Erythroblast (primary cell): ENCODE data around the gene COL5A1.

Experiments
- DNase-seq, 2 experiments: peaks; one replicate each; lab custom pipeline; 2025; lab: John Stamatoyannopoulos, UW
- GATA1 ChIP-seq: IDR thresholded peaks from 2 replicates; pipeline ENCODE4 v1.6.1; 2011; ENCODE audit warnings: low read depth, mild to moderate bottlenecking, control low read depth, low read length, moderate library complexity
- POLR2A ChIP-seq: IDR thresholded peaks from 2 replicates; pipeline ENCODE4 v1.6.1; 2011; ENCODE audit warnings: mild to moderate bottlenecking, low read length

Gene COL5A1

DNA sequence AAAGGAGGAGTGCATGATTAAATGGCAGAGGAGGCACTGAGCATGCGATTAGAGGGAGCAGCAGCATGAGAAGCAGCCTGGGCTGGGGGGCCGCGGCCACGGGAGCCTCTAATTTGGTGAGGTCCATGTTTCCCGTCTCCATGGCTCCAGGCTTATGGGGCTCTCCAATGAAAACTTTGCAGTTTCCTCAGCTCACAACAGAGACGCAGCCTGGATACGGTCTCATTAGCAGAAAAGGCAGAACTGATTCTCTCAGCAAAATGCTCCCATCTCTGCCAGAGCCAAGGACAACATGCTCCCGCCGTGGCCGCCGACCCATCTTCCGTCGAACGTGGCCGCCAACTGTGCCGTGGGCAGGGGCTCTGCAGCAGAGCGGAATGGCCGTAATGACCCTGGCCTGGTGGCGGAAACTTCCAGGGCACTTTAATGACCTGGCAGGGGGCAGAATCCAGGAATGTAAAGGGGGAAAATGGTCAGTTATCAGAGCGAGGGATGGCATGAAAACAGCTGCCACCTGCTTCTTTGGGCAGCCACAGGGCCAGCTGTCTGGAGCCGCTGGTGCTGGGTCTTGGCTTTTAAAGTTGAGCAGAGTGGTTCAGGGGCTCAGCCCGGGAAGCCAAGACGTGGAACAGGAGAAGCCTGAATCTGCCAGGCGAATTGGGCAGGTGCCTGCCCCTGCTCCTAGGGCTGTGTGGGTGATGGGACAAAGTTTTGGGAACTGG, 76.5 kb downstream of the COL5A1 start:
- TF ChIP-seq POLR2A (no peak), GATA1 (no peak)
- DNase-seq, result no peak

DNA sequence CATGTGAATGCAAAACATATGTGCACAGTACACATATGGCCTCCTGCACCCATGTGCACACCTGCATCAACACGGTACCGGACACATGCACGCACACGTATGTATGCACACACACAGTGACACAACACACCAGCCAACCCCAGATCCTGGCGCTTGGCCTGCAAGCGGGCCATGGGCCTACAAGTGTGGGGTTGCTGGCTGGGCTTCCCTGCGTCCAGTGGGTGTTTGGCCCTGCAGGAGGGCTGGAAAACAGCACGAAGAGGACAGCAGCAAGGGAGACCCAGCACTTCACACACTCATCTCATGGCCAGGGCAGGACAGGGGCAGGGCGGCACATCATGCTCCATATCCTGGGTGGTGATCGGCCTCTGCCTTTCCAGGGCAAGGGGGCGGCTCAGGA, 77.7 kb downstream of the COL5A1 start:
- no peak for DNase-seq
- TF ChIP-seq POLR2A, result no peak
- TF ChIP-seq GATA1, result no peak

GRCh38 chr9:134720136-134720753, 78.6 kb downstream of the COL5A1 start:
- no peak for DNase-seq
- TF ChIP-seq POLR2A (no peak), GATA1 (no peak)

- TF ChIP-seq POLR2A, result no peak
Measured at GRCh38 chr9:134720796-134721195, 79.2 kb downstream of the COL5A1 start.

DNA sequence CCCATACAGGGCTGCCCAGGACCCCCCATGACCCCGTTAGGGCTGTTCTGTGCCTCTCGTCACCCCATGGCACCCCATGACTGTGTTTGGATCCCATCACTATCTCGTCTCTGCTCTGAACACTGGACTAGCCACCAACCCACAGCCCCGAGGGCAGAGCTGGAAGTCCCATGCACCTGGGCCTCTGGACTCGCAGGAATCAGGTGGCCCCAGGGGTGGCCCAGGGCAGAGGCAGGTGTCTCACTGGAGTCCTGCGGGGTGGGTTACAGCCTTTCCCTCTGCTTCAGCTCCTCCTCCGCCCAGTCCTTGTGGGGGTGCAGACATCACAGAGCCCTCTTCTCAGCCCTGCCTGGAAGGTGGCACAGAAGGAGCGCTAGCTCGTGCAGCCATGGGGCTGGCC, 79.7 kb downstream of the COL5A1 start:
- TF ChIP-seq GATA1, result no peak
- TF ChIP-seq POLR2A, result no peak
- DNase-seq, result no peak

More at GRCh38 chr9:134720796-134721195, 79.2 kb downstream of the COL5A1 start:
- DNase-seq, result no peak

DNA sequence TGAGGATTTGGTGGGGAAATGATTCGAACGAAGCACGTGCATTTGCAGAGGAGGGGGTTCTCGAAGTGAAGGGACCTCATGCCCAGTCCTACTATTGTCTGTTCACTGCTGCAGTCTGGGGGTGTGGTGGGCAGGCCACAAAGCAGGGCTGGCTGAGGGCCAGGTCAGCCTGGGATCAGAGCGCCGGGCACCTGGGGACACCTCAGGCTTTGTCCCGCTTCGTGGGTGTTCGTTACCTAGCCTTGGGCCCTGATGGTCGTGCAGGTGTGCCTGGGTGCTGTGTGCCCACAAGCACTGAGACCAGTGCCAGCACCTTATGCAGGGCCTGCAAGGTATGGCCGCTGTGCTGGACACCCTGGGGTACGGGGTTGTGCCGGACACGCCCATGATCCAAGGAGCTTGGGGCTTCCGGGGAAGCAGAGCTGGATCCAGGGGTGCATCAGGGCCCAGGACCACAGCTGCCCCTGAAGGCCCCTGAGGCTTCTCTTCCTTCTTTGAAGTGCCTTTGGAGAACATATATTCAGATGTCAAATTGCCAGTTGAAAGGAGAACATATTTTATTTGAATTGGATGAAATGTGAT, 80.6 kb downstream of the COL5A1 start:
- TF ChIP-seq GATA1 (no peak), POLR2A (no peak)
- no peak for DNase-seq

- no peak for TF ChIP-seq POLR2A
- no peak for TF ChIP-seq GATA1
- DNase-seq, result no peak
Measured at GRCh38 chr9:134723037-134723436, 81.4 kb downstream of the COL5A1 start.

GRCh38 chr9:134723491-134724190, 82.0 kb downstream of the COL5A1 start:
- TF ChIP-seq POLR2A (no peak), GATA1 (no peak)
- DNase-seq, result no peak

- DNase-seq, result no peak
- TF ChIP-seq POLR2A, result no peak
- no peak for TF ChIP-seq GATA1
Measured at GRCh38 chr9:134724202-134724911, 82.8 kb downstream of the COL5A1 start.

DNA sequence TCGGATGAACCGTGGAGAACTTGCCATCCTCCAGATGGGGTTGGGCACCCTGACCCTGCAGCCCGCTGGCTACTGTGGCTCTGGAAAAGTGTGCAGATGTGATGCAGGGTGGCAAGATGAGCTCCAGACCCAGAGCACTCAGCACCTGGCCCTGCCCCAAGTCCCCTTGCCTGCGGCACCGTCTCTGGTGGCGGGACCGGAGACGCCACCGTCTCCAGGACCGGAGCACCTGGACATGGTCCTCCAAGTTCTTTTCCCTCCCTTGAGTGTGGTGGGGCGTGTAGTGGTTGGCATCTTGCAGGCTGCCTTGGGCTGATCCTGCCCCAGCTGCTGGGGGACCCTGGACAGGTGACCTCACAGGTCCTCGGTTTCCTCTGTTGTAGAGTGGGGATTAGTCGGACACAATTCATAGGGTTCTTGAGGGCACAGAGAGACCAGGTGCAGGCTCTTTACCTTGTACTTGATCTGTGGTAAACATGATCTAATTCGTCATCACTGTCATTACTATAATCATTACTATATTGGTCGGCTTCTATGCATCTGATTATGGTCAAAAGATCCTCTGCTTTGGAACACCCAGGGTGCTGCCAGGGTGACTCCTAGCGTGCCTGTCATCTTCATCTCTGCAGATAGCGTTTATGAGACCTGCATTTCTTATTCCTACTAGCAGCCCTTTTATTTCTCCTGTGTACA, 83.5 kb downstream of the COL5A1 start:
- no peak for TF ChIP-seq GATA1
- TF ChIP-seq POLR2A, result no peak
- no peak for DNase-seq

- DNase-seq, result no peak
- no peak for TF ChIP-seq POLR2A
Measured at GRCh38 chr9:134725605-134725940, 84.0 kb downstream of the COL5A1 start.

DNA sequence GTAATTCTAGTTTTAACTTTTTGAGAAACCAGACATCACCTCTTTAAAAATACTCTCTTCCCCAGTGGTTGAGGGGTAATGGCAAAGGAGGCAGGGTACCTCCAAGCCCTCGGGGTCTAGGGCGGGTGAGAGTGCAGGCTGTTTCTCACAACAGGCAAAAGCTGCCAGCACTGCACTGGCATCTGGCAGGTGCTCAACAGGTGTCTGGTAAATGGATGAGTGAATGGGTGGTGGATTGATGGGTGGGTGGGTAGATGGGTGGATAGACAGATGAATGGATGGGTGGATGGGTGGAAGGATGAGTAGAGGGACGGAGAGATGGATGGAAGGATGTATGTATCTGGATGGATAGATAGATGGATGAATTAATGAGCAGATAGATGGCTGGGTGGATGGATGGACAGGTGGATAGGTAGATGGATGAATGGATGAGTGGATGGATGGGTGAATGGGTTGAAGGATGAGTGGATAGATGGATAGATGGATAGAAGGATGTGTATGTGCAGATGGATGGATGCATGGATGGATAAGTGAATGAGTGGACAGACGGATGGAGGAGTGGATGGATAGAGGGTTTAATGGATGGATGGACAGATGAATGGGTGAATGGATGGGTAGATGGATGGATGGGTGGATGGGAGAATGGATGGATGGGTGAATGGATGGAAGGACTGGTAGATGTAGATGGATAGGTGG, 84.6 kb downstream of the COL5A1 start:
- TF ChIP-seq POLR2A (no peak), GATA1 (no peak)
- DNase-seq, result no peak

DNA sequence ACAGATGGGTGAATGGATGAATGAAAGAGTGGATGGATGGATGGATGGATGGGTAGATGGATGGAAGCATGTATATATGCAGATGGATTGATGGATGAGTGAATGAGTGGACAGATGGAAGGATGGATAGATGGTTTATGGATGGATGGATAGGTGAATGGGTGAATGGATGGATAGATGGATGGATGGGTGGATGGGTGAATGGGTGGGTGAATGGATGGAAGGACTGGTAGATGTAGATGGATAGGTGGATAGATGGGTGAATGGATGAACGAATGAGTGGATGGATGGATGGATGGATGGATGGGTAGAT, 85.1 kb downstream of the COL5A1 start:
- DNase-seq, result no peak
- TF ChIP-seq POLR2A (no peak), GATA1 (no peak)
